Right atrium auricular region (tissue), 2 donors: ENCODE measurements around the gene SLC25A23. TPM values are rescaled to one million over a fixed set of nuclear protein-coding genes. Genes with fewer than 3 reads are reported as not detected.
A peak's percentile ranks its signal among the peaks of the same experiment; 100 is the strongest.

ENCODE experiments used
- DNase-seq: peaks from one replicate; pipeline ENCODE4 v3.0.0-alpha.2; 2019; ENCODE audit warnings: low spot score
- H3K27ac ChIP-seq, 2 donors: fragments of 200-600 bp; sonication (generic); 1 replicate in 1 of 2; 2 replicates in 1 of 2; pipeline ENCODE4 v1.5.1; 2016 to 2019
- H3K27me3 ChIP-seq, 2 donors: fragments of 200-600 bp; sonication (generic); one replicate each; pipeline versions ENCODE4 v1.5.1 to v1.6.0; 2017 to 2019
- H3K36me3 ChIP-seq: fragments of 200-600 bp; sonication (generic); one replicate; pipeline ENCODE4 v1.5.1; 2016
- H3K4me1 ChIP-seq, 2 donors: fragments of 200-600 bp; sonication (generic); one replicate each; pipeline versions ENCODE4 v1.5.1 to v1.6.0; 2017 to 2019
- H3K4me3 ChIP-seq, 2 donors: fragments of 200-600 bp; sonication (generic); 1 replicate in 1 of 2; 2 replicates in 1 of 2; pipeline ENCODE4 v1.5.1; 2017 to 2019; ENCODE audit warnings: mild to moderate bottlenecking in 1 of 2, moderate library complexity in 1 of 2
- H3K9me3 ChIP-seq, 2 donors: fragments of 200-600 bp; sonication (generic); one replicate each; pipeline ENCODE4 v1.5.1; 2019
- CTCF ChIP-seq, 2 donors: fragments of 200-600 bp; sonication (generic); IDR thresholded peaks; one replicate each; pipeline ENCODE4 v1.5.1; 2019; ENCODE audit warnings: antibody characterized with exemption in 2 of 2
- total RNA-seq, 2 donors: library from RNA; depleted of rRNA; stranded (reverse); fragments of >200 nt; gene quantifications; one replicate each; pipeline ENCODE4 v1.1.0, GENCODE V29; 2016

SLC25A23 gene
- total RNA-seq, 2 donors from 2014 or later = 88.7 to 103 TPM

GRCh38 chr19:6476155-6476895 is 16.7 kb upstream of the SLC25A23 start:
- no peaks in the 10 kb centered on the region for H3K36me3 ChIP-seq
- TF ChIP-seq CTCF (IDR thresholded peaks at IDR 0.05) = no peak
- H3K4me1 ChIP-seq = peaks cover 0 to 18% of the 10 kb centered on the region in 2 donors
- H3K9me3 ChIP-seq = no peaks in the 10 kb centered on the region
- DNase-seq = no peak
- peak overlapping the region in 1 of 2 donors; percentile 30 for H3K4me3 ChIP-seq
- peaks cover 9 to 16% of the 10 kb centered on the region in 2 donors for H3K27me3 ChIP-seq
- H3K27ac ChIP-seq = no peak overlapping the region

GRCh38 chr19:6475321-6476108 is 15.9 kb upstream of the SLC25A23 start:
- no peak overlapping the region for H3K27ac ChIP-seq
- no peak overlapping the region for H3K4me3 ChIP-seq
- H3K4me1 ChIP-seq = peaks cover 0 to 18% of the 10 kb centered on the region in 2 donors
- DNase-seq = no peak
- H3K27me3 ChIP-seq = peaks cover 9 to 16% of the 10 kb centered on the region in 2 donors
- no peaks in the 10 kb centered on the region for H3K9me3 ChIP-seq
- no peaks in the 10 kb centered on the region for H3K36me3 ChIP-seq
- no peak for TF ChIP-seq CTCF (IDR thresholded peaks at IDR 0.05)

- no peaks in the 10 kb centered on the region for H3K9me3 ChIP-seq
- no peak overlapping the region for H3K4me3 ChIP-seq
- no peaks in the 10 kb centered on the region for H3K36me3 ChIP-seq
- TF ChIP-seq CTCF (IDR thresholded peaks at IDR 0.05) = no peak
- peaks cover 9 to 16% of the 10 kb centered on the region in 2 donors for H3K27me3 ChIP-seq
- DNase-seq = no peak
- peaks cover 0 to 18% of the 10 kb centered on the region in 2 donors for H3K4me1 ChIP-seq
- H3K27ac ChIP-seq = no peak overlapping the region
Observed at GRCh38 chr19:6473647-6474046, 14.1 kb upstream of the SLC25A23 start.

GRCh38 chr19:6472713-6473112 is 13.1 kb upstream of the SLC25A23 start:
- Histone ChIP-seq H3K4me1 (peaks cover 0 to 18% of the 10 kb centered on the region in 2 donors), H3K9me3 (no peaks in the 10 kb centered on the region), H3K27ac (no peak overlapping the region), H3K36me3 (no peaks in the 10 kb centered on the region), H3K27me3 (peaks cover 9 to 16% of the 10 kb centered on the region in 2 donors), H3K4me3 (no peak overlapping the region)
- DNase-seq = no peak
- TF ChIP-seq CTCF (IDR thresholded peaks at IDR 0.05) = no peak

- H3K27me3 ChIP-seq = peaks cover 2 to 10% of the 10 kb centered on the region in 2 donors
- no peaks in the 10 kb centered on the region for H3K36me3 ChIP-seq
- H3K9me3 ChIP-seq = no peaks in the 10 kb centered on the region
- TF ChIP-seq CTCF (IDR thresholded peaks at IDR 0.05) = no peak
- peaks cover 0 to 8% of the 10 kb centered on the region in 2 donors for H3K4me1 ChIP-seq
- no peak for DNase-seq
- H3K27ac ChIP-seq = no peak overlapping the region
- H3K4me3 ChIP-seq = no peak overlapping the region
Observed at GRCh38 chr19:6471076-6471475, 11.5 kb upstream of the SLC25A23 start.
